Right ventricle myocardium inferior (tissue), 1 donor: Measurements from ENCODE around the gene CEPT1. TPM values are rescaled to one million over a fixed set of nuclear protein-coding genes. Genes with fewer than 3 reads are reported as not detected.

Experiments
- ATAC-seq: fragments of 200-7000 bp; cut with Tn5 transposase; one replicate; pipeline ENCODE4 v1.9.1; 2020; ENCODE audit warnings: mild to moderate bottlenecking, moderate library complexity
- DNase-seq: peaks from one replicate; pipeline ENCODE4 v3.0.0; 2021; ENCODE audit errors: missing footprints
- intact Hi-C: fragments of 100-400 bp; cut with DNase I; formaldehyde crosslinking; loops from one replicate; pipeline ENCODE4 v1.11.0; 2022
- total RNA-seq: library from RNA; stranded (reverse); fragmentation: NEBNext Ultra II Directional; extraction: Animal tissue kit (Norgen Biotek cat#: 25700); gene quantifications from one replicate; pipeline ENCODE4 v1.2.1, GENCODE V29; 2021
- donor health status: DM: no; HTN: yes; CAD: no; lungs with severe emphysema.

Gene CEPT1
- total RNA-seq, 1 donor from 2014 or later: 15.5 TPM

DNA sequence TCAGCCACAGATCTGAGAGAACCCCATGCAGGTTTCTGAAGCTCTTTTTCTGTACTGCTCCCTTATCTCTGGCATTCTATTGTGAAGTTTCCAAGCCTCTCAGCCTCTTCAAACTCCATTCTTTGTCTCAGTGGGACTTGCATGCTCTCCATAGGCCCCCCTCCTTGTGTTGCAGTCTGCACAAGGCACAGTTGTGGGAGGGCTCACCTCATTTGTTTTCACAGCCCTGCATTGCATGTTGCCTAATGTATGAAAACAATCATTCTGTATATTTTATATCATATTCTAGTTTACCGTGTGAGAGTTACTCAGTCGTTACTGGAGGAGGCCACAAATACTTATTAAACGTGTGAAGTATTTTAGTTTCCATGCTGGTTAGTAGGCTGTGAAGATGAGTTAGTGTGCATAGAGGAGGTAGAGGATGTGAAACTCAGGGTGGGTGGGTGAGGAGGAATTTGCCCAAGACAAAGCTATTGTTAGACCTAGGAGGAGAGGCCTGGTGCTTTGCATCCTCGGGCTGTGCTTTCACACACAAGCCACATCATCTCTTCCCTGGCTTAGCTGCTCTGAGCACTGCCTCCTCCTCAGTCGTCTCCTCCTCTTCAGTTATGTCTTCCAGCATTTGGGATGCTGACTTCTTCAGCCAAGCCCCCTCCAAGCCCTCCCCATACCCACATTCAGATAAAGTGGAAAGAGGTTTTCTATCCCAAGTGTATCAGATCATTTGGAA, 79.7 kb downstream of the CEPT1 start:
- no peak for DNase-seq
- ATAC-seq: peak; percentile 24
- intact Hi-C loops: loop anchor here (5.0 kb wide), 1 partner anchor 113 kb away; no protein-coding TSS in a partner anchor

DNA sequence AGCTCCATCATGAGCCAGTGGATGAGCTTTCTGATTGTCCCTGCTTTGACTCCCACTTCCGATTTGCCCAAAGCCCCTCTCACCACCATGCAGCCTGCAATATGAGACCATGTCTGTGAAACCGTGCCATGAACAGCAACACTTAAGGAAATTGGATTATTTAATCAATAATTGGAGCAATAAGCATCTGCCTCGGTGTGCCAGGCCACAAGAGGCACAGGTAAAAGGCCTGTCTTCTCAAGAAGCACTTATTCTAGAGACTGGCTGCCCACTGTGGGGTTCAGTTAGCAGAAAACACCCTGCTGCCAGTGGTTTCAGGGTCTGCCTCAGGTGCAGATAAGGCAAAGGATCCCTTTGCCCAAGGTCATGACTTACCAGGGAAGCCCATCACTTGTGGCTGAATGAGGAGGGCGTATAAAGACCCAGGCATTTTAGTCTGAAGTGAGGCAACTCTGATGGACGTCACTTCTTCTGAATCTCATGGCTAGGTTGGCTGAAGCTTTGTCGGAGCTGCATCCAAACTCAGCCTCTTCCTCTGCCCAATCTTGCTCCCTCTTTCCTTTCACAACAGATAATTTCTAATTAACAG, 80.4 kb downstream of the CEPT1 start:
- intact Hi-C loops: loop anchor here (5.0 kb wide), 1 partner anchor 112 kb away; no protein-coding TSS in a partner anchor
- DNase-seq (no peak), ATAC-seq (no peak)

DNA sequence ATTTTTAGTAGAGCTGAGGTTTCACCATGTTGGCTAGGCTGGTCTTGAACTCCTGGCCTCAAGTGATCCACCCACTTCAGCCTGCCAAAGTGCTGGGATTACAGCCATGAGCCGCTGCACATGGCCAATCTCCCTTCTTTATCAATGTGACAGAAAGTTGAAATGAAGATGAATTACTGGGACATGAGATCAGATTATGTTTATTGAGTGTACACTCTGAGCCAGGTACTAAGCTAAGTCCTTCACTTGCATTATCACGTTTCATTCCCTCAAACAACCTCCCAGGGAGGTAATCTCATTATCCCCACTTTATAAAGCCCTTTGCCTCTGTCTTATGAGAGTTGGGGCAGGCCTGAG, 81.2 kb downstream of the CEPT1 start:
- DNase-seq (no peak), ATAC-seq (peak; percentile 3)
- intact Hi-C loops: loop anchor here (5.0 kb wide), 1 partner anchor 111 kb away; no protein-coding TSS in a partner anchor

DNA sequence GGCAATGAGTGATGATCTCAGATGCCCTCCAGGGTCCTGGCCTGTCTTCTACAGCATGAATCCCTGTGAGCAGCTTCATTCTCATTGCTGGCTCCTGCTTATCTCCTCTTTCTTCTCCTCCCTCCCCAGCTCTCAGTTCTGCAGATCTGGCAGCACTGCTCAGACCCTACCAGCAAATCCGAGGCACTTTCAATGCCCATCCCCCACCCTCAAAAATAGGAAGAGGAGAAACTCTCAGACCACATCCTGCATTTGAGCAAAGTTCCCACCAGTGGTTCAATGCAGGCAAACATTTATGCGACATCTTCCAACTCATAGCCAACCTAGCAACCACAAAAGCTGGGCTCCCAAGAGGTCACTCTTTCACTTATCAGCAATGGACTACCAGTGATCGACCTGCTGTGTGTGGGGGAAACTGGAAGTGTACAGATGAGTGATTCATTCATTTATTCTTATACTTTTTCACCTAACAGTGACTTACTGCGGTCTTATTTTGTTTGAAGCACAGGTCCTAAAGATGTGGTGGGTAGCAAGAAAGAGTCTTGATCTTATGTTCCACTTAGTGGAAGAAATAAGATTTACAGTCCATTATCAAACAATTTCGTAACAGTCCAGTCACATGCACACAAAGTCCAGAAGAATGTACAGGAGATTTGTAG, 81.7 kb downstream of the CEPT1 start:
- intact Hi-C loops: loop anchor here (5.0 kb wide), 1 partner anchor 111 kb away; no protein-coding TSS in a partner anchor
- DNase-seq: no peak
- no peak for ATAC-seq

DNA sequence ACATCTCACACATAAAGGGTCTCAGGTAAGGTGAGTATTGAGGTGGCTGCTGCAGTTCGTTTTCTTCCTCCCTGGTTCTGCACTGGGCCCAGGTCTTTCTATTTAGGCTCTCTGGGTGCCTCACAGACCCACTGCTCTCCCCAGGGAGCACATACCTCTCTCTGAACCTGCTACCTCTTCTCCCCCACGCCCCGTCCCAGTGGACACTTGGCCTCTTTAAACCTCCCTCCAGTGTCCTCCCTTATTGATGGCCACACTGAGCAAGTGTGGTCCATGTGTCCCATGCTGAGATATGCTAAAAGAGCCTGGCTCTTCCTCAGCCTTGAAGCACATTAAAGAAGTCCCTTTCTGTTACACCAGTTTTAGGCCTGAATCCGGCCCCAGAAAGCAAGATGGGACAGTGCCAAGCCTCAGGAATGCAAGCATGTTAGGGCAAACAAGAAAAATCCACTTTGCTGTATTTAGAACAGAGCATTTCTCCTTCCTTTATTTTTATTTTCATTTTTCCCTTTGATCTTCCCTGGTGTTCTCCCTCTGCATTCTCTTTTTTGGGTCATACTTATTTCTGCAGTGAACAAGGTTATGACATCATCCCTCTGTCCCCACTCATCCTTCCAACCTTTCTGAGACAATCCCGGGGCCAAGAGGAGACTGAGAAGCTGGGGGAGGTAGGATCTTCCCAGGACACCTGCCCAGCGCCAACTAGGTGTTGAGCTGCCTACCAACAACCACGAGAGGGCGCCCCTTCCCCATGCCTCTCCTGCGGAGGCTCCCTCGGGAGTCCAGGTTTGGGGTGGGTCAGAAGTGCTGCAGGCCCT, 82.5 kb downstream of the CEPT1 start:
- ATAC-seq (peak; percentile 76), DNase-seq (peak; percentile 86)
- intact Hi-C loops: loop anchor here (1.0 to 5.0 kb wide), 2 partner anchors 110 to 178 kb away; no protein-coding TSS in a partner anchor

DNA sequence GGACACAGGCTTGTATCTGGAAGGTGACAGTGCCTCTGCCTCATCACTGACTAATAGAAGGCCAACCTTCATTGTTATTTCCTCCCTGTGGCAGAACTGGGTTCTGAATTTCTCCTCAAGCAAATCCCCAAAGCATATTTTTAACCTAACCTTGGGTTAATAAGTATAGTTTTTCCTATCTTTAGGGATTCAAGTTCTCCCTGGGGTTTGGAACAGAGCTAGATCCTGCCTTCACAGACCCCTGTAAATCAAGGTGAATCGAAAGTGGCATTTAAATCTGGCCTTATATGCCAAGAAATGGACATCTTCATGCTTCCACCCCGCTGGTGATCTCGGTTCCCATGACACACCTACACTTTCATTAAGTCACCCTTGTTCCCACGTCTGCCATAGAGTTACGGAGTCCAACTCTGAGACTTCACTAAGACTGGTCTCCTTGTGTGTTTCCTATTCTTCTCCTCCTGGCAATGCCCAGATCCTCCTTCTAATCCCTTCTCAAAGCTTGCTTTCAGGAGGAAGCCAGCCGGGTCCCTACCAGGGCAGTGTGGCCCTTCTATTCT, 83.2 kb downstream of the CEPT1 start:
- intact Hi-C loops: loop anchor here (1.0 to 5.0 kb wide), 2 partner anchors 109 to 177 kb away; no protein-coding TSS in a partner anchor
- no peak for ATAC-seq
- no peak for DNase-seq

DNA sequence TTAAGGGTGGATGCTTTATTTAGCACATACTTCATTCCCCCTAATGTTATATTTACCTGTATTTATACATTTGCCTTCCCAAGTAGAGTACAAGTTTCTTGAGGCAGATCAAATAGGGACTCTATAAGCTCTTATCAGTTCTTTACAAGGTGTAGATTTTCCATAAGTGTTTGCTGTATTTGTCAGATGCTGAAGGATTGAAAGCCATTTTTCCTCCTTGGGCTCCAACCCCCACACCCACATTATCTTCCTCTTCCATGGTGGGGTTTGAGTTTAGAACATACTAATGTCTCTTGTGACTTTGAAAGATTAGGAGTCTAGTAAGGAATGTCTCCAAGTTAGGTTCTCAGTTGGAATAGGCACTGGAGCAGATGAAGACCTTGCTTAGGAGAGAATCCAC, 85.1 kb downstream of the CEPT1 start:
- no peak for ATAC-seq
- intact Hi-C loops: no loop called here
- DNase-seq: no peak

DNA sequence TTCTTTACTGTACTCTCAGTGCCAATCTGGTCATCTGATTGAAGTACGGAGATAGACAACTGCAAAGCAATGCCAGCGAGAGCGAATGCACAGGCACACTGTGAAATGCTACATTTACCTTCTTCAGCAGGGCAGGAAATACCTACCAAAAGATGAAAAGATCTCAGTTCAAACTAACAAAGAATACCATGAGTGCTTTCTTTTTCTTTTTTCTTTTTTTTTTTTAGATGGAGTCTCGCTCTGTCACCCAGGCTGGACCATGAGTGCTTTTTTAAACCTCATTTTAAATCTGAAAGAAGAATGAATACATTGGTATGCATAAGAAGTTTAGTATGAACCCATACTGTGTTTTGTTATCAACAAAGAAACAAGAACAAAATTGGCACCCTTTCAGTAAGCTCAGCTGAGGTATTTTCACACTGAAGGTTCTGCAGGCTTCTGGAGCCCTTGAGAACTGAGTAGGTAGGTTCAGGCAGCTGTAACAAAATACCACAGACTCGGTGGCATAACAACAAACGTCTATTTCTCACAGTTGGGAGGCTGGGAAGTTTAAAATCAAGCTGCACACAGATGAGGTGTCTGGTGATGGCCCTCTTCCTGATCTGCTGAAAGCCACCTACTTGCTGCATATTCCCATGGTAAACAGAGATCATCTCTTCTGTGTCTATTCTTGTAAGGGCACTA, 85.8 kb downstream of the CEPT1 start:
- intact Hi-C loops: no loop called here
- DNase-seq (no peak), ATAC-seq (no peak)

DNA sequence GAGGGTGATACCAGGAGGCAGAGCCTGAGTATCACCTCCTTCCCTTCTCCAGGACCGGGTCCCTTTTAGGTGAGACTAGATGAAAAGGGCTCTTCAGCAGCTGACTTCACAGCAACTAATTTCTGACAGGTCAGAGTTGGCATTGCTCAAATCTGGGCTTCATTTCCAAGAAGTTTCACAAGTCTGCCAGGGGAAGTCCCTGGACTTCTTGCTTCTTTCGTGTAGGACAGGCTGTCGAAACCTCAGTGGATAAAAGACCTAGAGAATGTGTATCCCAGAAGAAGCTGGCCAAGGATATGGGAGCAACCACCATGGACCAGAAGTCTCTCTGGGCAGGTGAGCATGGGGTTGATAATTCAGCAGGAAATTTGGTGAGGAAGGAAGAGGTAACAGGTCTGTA, 87.4 kb downstream of the CEPT1 start, which contains the start of gene CHI3L2:
Gene CHI3L2, plus strand, starts transcription at position 280 of the 400 bp plus-strand sequence. Its CDS starts 17 bp downstream, at position 297.
- intact Hi-C loops: no loop called here
- ATAC-seq (peak; percentile 51), DNase-seq (no peak)

DNA sequence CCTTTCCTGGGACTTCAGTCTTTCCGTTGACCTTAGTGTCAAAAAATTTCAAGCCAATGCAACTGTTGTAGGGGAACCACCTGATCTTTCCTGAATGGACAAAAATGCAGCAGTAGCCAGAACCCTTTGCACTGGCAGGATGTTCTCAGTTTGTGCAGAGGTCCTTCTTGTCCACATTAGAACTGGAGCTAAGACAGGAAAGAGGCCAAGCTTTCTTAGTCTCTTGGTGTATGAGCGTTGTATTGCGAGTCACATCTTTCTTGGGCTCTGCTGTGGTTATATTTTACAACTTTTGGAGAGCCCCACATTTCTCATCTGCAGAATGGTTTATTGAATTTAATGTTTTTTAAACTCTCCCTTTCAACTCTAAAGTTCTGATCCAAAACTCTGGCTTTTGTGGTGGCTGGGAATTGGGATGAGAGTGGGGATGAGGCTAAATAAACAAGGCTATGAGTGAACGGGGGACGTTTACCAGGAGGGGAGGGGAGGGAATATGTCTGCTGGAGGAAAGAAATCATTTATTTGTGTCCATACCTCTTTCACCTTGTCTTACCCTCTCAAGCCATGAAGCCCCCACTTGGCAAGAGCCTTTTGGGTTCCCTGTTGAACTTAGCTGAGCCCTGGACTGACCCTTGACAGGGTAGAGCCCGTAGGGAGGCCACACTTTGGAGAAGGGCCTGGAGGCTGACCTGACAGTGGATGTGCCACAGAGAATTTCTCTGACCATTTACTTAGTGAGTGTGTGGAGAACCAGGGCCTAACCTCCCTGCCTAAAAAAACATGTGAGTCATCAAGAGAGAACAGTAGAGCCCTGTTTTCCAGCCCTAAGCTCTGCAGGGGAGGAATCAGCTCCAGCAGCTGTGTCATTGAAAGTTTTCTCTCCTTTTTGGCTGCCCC, 88.1 kb downstream of the CEPT1 start:
- intact Hi-C loops: no loop called here
- DNase-seq (no peak), ATAC-seq (peak; percentile 95)

DNA sequence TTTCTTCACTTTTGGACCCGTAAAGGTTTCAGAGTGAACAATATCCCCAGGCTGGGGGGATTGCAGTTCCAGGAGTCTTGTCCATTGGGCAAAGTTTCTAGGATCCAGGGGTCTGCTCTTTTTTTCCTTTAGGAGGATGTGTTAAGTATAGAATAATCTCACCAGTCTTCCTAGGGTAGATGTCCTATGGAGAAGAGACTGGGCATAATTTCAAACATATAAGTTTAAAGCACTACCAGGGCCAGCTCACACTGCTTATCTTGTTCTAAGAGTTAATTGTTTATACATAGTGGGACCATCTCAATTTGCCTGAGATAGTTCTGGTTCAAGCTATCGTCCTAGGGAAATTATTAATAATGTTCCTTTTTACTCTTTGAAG, 88.7 kb downstream of the CEPT1 start:
- DNase-seq (no peak), ATAC-seq (no peak)
- intact Hi-C loops: no loop called here

DNA sequence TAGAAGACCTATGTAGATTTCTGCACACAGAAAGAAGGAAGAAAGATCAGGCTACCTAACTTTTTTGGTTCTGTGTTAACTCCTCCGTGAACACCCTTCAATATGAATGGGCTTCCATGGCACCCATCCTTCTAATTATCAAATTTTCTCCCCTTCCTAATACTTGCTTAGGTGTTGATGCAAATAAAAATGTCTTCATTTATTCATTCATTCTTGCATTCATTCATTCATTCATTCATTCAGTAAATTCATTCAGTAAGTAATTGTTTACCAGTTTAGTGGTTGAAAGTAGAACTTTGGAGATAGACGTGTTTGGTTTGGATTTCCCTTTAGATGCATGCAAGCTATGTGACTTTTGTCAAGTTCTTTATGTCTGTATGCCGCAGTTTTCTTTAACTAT, 92.1 kb downstream of the CEPT1 start:
- intact Hi-C loops: no loop called here
- DNase-seq: no peak
- ATAC-seq: no peak

DNA sequence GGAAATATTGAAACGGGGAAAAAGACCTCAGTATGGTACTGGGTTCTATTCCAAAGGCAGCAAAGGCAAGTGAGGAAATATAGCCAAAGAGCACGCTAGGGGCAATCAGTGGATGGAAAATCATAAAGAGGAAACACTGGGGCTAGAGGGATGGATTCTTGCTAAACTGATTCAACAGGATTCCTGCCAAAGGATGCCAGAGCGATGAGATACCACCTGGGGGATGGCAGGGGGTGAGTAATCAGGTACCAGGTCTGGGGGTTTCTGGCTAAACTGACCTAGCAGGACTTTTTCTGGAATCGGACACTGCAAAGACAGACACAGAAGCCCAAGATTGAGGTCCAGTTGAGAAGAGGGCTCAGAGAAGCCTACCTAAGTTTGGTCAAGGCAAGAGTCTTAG, 94.2 kb downstream of the CEPT1 start:
- DNase-seq (no peak), ATAC-seq (no peak)
- intact Hi-C loops: no loop called here
